Lung microvascular endothelial cell (primary cell): ENCODE measurements around the gene PXDN. TPM values are rescaled to one million over a fixed set of nuclear protein-coding genes. Genes with fewer than 3 reads are reported as not detected.

Source experiments
- DNase-seq, 2 donors: peaks; one replicate each; pipeline versions ENCODE4 v3.0.0 to v3.0.0-alpha.2; 2010; ENCODE audit warnings: low read depth in 2 of 2
- total RNA-seq: library from RNA; depleted of rRNA; stranded (reverse); fragments of >200 nt; gene quantifications from 2 replicates; pipeline ENCODE4 v1.2.1, GENCODE V29; 2014

The PXDN gene
- total RNA-seq, 1 donor from 2014 or later = 140 TPM

GRCh38 chr2:1618191-1618961 lies 125.9 kb downstream of the PXDN start:
- no peak for DNase-seq

- no peak for DNase-seq
Observed at GRCh38 chr2:1617425-1618021, 126.8 kb downstream of the PXDN start.

GRCh38 chr2:1614564-1614963 lies 129.8 kb downstream of the PXDN start:
- DNase-seq = no peak

- DNase-seq = no peak
Observed at GRCh38 chr2:1613731-1614354, 130.5 kb downstream of the PXDN start.

- DNase-seq = no peak
Observed at GRCh38 chr2:1613078-1613445, 131.3 kb downstream of the PXDN start.

- DNase-seq = no peak
Observed at GRCh38 chr2:1612391-1613077, 131.8 kb downstream of the PXDN start.

- no peak for DNase-seq
Observed at GRCh38 chr2:1611886-1612285, 132.4 kb downstream of the PXDN start.

- no peak for DNase-seq
Observed at GRCh38 chr2:1610096-1610485, 134.2 kb downstream of the PXDN start.

GRCh38 chr2:1609485-1610095 lies 134.7 kb downstream of the PXDN start:
- no peak for DNase-seq

- DNase-seq = peak in 1 of 2 donors; percentile 64
Observed at GRCh38 chr2:1609040-1609439, 135.3 kb downstream of the PXDN start.

GRCh38 chr2:1607971-1608688 lies 136.2 kb downstream of the PXDN start:
- DNase-seq = peak in 1 of 2 donors; percentile 72

GRCh38 chr2:1607236-1607920 lies 136.9 kb downstream of the PXDN start:
- DNase-seq = no peak

- peak in 1 of 2 donors; percentile 67 for DNase-seq
Observed at GRCh38 chr2:1606421-1607235, 137.7 kb downstream of the PXDN start.

GRCh38 chr2:1606046-1606400 lies 138.3 kb downstream of the PXDN start:
- no peak for DNase-seq

- DNase-seq = peak; percentile 87 to 91
Observed at GRCh38 chr2:1605102-1606045, 138.9 kb downstream of the PXDN start.

GRCh38 chr2:1603521-1603920 lies 140.8 kb downstream of the PXDN start:
- DNase-seq = no peak

- DNase-seq = no peak
Observed at GRCh38 chr2:1603059-1603458, 141.3 kb downstream of the PXDN start.

GRCh38 chr2:1602278-1603010 lies 141.9 kb downstream of the PXDN start:
- no peak for DNase-seq
